ENCODE results near the gene MMP8.

MMP8 gene

GRCh38 chr11:102722821-102723220 is 1.9 kb downstream of the MMP8 start:
- no peak for DNase-seq (ENCODE audit: low read depth)

GRCh38 chr11:102719620-102720277 is 5.0 kb downstream of the MMP8 start:
- no peak for DNase-seq (ENCODE audit: low read depth)

- DNase-seq (ENCODE audit: low read depth): no peak
Measured at GRCh38 chr11:102717280-102717679, 7.5 kb downstream of the MMP8 start.

DNA sequence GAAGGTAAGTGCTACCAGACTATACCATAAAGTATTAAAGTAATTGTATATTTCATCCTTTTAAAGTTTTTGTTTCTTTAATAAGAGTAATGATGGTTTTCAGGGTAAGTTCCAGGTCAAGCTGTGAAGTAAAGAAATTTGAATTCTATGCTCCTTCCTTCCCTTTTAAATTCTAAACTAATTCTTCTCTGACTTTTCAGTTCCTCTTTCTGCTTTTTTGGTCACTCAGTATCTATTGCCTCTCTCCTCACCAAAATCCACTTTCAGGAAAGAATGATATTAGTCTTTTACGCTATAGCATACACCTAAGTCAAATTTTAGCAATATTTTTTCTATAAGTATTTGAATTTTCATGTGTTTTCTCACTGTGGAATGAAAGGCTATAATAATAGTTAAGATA is 8.2 kb downstream of the MMP8 start:
- DNase-seq (ENCODE audit: low read depth): no peak

DNA sequence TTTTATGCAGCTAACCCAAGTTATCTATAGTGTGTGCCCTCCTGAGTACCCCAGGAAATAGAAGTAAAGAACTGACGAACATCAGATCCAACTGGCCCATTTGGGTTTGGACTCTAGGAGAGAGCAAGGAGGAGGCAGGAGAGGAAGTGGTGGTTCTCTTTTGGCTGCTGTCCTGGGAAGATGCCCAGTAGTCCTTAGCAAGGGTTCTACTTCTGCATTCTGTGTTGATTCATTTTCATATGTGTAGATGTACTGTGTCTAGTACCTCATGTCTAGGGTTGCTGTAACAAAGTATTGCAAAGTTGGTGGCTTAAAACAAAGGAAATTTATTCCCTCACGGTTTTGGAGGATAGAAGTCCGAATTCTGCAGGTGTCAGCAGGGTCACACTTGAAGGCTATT is 12.6 kb downstream of the MMP8 start:
- DNase-seq (ENCODE audit: low read depth): no peak

DNA sequence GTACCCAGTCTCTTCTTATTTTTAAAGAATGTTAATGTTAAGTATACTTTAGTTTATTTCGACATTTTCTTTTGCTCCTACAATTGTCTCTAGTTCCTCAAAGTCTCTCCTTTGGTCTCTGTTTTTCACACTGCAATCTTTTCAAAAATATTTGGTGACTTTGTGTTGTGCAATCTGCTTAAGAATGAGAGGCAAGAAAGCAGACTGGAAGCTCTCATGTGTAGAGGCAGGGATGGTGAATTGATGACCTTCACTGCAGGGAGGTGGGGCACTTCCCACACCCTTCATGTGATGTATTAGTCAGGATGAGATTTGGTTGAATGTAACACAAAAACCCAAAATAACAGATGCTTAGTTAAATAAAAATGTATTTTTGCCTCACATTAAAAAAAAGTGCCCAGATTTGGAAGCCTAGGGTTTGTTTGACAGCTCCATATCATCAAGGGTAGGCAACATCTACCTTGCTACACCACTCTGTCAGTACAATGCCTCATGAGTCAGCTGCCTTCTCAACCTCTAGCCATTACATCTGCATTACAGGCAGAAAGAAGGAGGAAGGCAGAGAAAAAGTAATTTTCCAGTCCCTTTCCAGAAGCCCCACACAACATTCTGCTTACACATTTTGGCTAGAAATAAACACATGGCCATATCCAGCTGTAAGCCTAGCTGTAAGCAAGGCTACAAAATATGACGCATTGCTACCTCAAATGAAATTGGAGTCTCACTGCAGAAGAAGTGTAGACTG is 15.4 kb downstream of the MMP8 start:
- DNase-seq (ENCODE audit: low read depth): no peak

DNA sequence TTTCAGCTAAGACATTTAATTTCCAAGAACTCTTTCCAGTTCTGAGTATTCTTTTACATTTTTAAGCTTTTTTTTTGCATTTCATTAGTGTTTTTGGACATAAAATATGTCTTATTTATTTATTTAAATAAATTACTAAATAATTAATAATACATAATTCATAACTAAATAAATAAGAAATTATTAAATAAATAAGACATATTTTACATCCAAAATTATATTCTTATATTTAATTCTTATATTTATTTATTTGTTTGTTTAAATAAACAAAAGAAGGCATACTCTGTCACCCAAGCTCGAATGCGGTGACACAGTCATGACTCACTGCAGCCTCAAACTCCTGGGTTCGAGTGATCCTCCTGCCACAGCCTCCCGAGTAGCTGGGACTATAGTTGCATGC is 16.1 kb downstream of the MMP8 start:
- DNase-seq (ENCODE audit: low read depth): no peak

DNA sequence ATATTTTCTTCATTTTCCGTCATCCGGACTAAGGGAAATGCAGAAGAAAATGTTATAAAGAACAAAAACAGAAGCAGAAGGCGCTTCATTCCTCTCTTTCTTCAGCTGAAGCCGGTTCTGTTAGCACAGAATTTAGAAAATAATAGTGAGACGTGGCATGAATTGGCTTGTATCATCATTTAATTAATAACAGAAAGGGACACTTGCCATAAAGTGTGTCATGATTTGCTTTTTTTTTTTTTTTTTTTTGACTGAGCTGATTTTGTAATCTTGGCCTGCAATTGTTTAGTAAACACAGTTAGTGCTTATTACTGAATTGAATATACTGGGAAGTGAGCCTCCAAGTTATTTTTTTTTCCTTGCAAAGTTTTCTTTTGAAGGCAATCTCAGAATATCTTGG is 19.1 kb downstream of the MMP8 start, which contains the start of gene MMP27:
Gene MMP27 (minus strand): TSS at position 144 of the 400 bp plus-strand sequence. CDS start 55 bp downstream, at position 89.
- no peak for DNase-seq (ENCODE audit: low read depth)

GRCh38 chr11:102704841-102705240 is 19.9 kb downstream of the MMP8 start:
- no peak for DNase-seq (ENCODE audit: low read depth)

GRCh38 chr11:102703826-102704493 is 20.8 kb downstream of the MMP8 start:
- no peak for DNase-seq (ENCODE audit: low read depth)

DNA sequence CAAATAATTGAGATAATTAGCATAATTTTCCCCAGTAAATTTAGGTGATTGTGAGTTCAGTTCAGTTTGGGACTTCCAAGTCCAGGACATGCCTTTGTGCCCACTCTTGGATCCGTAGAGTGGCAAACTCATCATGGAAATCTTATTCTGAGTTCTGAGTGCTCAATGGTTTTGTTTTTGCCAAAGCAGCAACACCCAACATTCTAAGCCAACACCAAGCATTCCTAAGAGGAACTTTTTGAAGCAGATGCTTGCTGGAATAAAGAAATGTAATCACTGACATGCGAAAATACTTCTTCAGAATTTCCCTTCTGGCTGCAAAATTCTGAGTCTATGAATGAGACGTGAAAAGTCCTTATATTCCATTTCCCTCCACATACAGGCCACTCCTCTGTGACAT is 29.6 kb downstream of the MMP8 start:
- DNase-seq (ENCODE audit: low read depth): no peak

DNA sequence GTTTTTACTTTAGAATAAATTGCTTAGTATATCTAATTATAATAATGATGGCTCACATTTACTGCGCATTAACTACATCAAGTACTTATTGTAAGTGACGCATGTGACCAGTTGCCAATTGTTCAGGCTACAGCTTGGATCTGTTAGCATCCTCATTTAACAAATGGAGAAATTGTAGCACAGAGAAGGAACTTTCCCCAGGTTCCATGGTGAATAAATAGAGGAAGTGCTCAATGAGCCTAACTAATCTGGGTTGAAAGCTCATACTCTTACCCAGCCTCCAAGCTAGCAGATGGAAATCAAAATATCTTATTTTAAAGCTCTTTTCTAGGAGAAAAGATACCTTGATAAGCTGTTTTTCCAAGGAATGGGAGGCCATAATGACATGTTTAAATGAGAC is 39.0 kb downstream of the MMP8 start:
- no peak for DNase-seq (ENCODE audit: low read depth)

- no peak for DNase-seq (ENCODE audit: low read depth)
Measured at GRCh38 chr11:102685338-102685737, 39.4 kb downstream of the MMP8 start.

DNA sequence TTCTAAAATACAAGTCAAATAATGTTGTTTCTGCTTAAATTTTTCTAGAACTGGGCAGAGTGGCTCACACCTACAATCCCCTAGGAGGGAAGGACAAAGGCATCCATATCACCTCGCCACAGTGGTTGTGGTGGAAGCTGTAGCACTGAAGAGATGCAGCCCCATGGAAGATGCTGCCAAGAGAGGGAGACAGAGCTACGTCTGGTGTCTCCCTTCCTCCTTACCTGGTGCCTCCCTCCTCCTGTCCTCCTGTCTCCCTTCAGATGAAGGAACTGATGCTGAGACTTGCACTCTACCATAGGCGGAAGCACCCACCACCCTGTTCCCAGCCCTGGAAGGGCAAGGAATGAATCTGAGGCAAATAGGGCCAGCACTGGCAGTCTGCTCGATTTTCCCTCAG is 41.5 kb downstream of the MMP8 start:
- DNase-seq (ENCODE audit: low read depth): no peak

- DNase-seq (ENCODE audit: low read depth): no peak
Measured at GRCh38 chr11:102680945-102681344, 43.8 kb downstream of the MMP8 start.

GRCh38 chr11:102678022-102678421 is 46.7 kb downstream of the MMP8 start:
- DNase-seq (ENCODE audit: low read depth): no peak

DNA sequence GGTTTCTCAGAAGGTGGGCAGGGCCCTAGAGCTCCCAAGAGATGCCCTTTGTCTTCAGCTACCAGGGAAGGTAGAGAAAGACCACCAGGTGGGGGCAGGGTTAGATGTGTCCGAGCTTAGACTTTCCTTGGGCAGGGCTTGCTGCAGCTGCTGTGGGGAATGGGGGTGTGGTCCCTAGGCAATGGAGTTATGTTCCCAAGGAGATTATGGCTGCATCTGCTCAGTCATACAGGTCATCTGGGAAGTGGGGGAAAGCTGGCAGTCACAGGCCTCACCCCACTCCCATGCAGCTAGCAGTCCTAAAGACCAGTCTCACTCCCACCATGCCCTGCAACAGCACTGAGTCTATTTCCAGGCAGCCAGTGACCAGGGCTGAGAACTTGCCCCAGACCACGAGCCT is 48.7 kb downstream of the MMP8 start:
- no peak for DNase-seq (ENCODE audit: low read depth)

DNA sequence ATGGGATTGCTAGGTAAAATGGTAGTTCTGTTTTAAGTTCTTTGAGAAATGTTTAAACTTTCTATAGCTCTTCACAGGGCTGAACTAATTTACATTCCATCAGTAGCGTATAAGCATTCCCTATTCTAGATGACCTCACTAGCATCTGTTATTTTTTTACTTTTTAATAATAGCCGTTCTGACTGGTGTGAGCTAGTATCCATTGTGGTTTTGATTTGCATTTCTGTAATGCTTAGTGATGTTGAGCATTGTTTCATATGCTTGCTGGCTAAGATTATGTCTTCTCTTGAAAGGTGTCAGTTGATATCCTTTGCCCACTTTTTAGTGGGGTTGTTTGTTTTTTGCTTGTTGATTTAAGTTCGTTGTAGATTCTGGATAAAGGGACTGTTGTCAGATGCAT is 55.1 kb downstream of the MMP8 start:
- no peak for DNase-seq (ENCODE audit: low read depth)

GRCh38 chr11:102666331-102666957 is 58.3 kb downstream of the MMP8 start:
- DNase-seq (ENCODE audit: low read depth): no peak

DNA sequence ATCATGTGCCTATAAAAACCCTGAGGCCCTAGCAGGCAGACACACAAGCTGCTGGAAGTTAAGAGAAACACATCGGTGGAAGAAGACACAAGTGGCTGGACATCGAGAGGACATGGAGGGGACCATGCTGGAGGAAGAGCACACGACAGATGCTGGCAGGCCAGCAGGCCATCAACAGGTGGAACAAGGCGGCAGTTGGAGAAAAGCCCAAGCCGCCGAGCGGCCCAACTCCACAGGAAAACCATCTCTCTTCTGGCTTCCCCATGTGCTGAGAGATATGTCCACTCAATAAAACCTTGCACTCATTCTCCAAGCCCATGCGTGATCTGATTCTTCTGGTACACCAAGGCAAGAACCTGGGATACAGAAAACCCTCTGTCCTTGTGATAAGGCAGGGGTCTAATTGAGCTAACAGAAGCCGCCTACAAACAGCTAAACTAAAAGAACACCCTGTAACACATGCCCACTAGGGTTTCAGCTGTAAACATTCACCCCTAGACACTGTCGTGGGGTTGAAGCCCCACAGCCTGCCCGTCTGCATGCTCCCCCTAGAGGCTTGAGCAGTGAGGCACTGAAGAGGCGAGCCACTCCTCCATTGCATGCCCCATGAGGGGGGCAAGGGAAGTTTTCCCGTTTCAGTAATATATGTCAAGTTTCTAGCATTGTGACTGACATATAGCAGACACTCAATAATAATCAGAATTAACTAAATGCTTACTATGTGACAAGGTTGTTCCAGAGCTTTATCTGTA is 60.6 kb downstream of the MMP8 start:
- DNase-seq (ENCODE audit: low read depth): no peak

- no peak for DNase-seq (ENCODE audit: low read depth)
Measured at GRCh38 chr11:102662607-102663006, 62.1 kb downstream of the MMP8 start.
